ENCODE results near the gene COL4A2.

DNA sequence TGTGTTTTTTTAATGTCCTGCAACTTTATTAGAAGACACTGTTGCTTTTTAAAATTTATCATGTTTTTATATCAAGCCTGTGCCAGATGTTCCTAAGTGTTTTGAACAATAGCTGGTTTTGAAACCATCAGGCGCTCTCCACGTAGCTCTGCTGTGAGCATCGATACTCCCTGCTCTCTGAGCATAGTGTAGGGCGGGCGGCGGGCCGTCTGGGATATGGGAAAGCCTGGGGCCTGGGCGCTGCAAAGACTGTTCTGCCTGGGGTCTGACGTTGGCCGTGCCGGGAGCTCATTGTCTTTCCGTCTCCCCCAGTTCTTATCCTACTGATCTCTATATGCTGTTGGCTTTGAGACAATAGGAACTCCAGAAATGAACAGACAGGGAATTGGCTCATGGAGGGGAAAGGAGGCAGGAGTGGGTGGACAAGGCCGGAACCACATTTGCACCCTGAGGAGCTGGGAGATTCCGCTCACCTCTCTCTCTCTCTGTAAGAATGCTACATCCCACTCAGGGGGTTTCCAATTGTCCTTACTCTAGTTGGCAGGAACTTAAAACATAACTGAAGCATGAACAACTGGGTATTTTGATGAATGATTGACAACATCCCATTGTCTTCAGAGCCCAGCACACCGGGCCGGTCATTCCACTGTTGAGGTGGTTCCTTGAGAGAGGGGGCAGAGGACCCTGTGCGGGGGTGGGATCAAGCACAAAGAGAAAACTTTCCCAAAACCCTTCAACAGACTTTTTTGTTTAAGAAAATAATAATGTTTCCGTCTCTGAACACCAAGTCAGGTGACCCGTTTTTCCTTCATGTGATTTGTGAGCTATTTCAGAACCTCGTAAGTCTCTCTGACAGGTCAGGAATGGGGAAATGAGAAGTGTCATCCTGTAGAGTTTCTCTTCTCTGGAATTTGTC, 64.7 kb downstream of the COL4A2 start:
- TF ChIP-seq, protein P1, sequence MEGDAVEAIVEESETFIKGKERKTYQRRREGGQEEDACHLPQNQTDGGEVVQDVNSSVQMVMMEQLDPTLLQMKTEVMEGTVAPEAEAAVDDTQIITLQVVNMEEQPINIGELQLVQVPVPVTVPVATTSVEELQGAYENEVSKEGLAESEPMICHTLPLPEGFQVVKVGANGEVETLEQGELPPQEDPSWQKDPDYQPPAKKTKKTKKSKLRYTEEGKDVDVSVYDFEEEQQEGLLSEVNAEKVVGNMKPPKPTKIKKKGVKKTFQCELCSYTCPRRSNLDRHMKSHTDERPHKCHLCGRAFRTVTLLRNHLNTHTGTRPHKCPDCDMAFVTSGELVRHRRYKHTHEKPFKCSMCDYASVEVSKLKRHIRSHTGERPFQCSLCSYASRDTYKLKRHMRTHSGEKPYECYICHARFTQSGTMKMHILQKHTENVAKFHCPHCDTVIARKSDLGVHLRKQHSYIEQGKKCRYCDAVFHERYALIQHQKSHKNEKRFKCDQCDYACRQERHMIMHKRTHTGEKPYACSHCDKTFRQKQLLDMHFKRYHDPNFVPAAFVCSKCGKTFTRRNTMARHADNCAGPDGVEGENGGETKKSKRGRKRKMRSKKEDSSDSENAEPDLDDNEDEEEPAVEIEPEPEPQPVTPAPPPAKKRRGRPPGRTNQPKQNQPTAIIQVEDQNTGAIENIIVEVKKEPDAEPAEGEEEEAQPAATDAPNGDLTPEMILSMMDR (IDR thresholded peaks at IDR 0.05) = no peak
- no peak for TF ChIP-seq POLR2A (IDR thresholded peaks at IDR 0.05)
